Calu3 (cell line): ENCODE results near the gene SMURF1. TPM values are rescaled to one million over a fixed set of nuclear protein-coding genes. Genes with fewer than 3 reads are reported as not detected.

ENCODE experiments used
- BruUV-seq: library from RNA; stranded (reverse); fragments of 400-500 nt; replicated peaks from 2 replicates; lab custom pipeline; 2021; lab: Mats Ljungman, UMichigan
- CTCF ChIA-PET: fragments of 300-600 bp; sonication (Branson Sonifier 250); formaldehyde crosslinking; loops from one replicate; lab custom pipeline; 2022; ENCODE audit warnings: antibody characterized with exemption; lab: Charles Lee
- DNase-seq: peaks from one replicate; pipeline ENCODE4 v3.0.0; 2022
- H3K27ac Mint-ChIP-seq: one replicate; pipeline ENCODE4 v1.8.0; 2022; ENCODE audit warnings: mixed read lengths; ENCODE audit not compliant: unreplicated experiment
- H3K27me3 Mint-ChIP-seq: one replicate; pipeline ENCODE4 v1.8.0; 2022; ENCODE audit warnings: mixed read lengths; ENCODE audit not compliant: unreplicated experiment
- H3K36me3 Mint-ChIP-seq: one replicate; pipeline ENCODE4 v1.8.0; 2022; ENCODE audit warnings: mild to moderate bottlenecking, moderate library complexity, mixed read lengths; ENCODE audit not compliant: insufficient read depth, unreplicated experiment
- H3K4me1 Mint-ChIP-seq: one replicate; pipeline ENCODE4 v1.8.0; 2022; ENCODE audit warnings: mild to moderate bottlenecking, low read depth, mixed read lengths; ENCODE audit not compliant: unreplicated experiment
- H3K4me3 Mint-ChIP-seq: one replicate; pipeline ENCODE4 v1.8.0; 2022; ENCODE audit warnings: mild to moderate bottlenecking, low read depth, moderate library complexity, mixed read lengths; ENCODE audit not compliant: unreplicated experiment
- H3K9me3 Mint-ChIP-seq: one replicate; pipeline ENCODE4 v1.8.0; 2022; ENCODE audit warnings: low read depth, mixed read lengths; ENCODE audit not compliant: unreplicated experiment
- intact Hi-C: fragments of 100-400 bp; cut with micrococcal nuclease; formaldehyde crosslinking; loops from one replicate; pipeline ENCODE4 v1.10.0; 2022; ENCODE audit not compliant: unreplicated experiment
- total RNA-seq: library from RNA; stranded (reverse); gene quantifications from 2 replicates; pipeline ENCODE4 v1.2.3, GENCODE V29; 2022
- TF ChIP-seq, protein P1 (sequence below): fragments of 200-600 bp; IDR thresholded peaks from one replicate; pipeline ENCODE4 v1.8.0; 2022; ENCODE audit warnings: antibody characterized with exemption; ENCODE audit not compliant: unreplicated experiment

SMURF1 gene
- total RNA-seq, 1 experiment from 2014 or later, result 29.7 TPM

DNA sequence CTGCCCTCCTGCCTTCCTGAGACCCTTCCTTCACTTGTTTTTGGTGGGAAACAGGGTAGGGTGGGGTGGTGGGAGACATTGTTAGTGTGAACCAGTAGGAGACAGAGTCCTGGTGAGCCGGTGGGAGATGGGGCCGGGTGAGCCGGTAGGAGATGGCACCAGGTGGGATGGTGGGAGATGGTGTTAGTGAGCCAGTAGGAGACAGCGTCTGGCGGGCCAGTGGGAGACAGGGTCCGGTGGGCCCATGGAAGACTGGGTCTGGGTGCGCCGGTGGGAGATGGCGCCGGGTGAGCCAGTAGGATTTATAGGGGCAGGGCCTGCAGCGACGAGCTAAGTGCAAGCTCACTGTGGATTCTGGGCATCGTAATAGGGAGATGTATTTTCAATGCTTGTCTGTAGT, 148.8 kb downstream of the SMURF1 start:
- no peak overlapping the region for H3K4me3 Mint-ChIP-seq
- no TSS peak for BruUV-seq
- TF ChIP-seq, protein P1, sequence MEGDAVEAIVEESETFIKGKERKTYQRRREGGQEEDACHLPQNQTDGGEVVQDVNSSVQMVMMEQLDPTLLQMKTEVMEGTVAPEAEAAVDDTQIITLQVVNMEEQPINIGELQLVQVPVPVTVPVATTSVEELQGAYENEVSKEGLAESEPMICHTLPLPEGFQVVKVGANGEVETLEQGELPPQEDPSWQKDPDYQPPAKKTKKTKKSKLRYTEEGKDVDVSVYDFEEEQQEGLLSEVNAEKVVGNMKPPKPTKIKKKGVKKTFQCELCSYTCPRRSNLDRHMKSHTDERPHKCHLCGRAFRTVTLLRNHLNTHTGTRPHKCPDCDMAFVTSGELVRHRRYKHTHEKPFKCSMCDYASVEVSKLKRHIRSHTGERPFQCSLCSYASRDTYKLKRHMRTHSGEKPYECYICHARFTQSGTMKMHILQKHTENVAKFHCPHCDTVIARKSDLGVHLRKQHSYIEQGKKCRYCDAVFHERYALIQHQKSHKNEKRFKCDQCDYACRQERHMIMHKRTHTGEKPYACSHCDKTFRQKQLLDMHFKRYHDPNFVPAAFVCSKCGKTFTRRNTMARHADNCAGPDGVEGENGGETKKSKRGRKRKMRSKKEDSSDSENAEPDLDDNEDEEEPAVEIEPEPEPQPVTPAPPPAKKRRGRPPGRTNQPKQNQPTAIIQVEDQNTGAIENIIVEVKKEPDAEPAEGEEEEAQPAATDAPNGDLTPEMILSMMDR, result no peak
- intact Hi-C loops, result no loop called here
- no peaks in the 10 kb centered on the region for H3K4me1 Mint-ChIP-seq
- DNase-seq, result no peak
- H3K27ac Mint-ChIP-seq, result no peak overlapping the region
- H3K36me3 Mint-ChIP-seq, result peaks cover 15% of the 10 kb centered on the region
- CTCF ChIA-PET, result no interaction called here
- no peaks in the 10 kb centered on the region for H3K9me3 Mint-ChIP-seq
- no peaks in the 10 kb centered on the region for H3K27me3 Mint-ChIP-seq

DNA sequence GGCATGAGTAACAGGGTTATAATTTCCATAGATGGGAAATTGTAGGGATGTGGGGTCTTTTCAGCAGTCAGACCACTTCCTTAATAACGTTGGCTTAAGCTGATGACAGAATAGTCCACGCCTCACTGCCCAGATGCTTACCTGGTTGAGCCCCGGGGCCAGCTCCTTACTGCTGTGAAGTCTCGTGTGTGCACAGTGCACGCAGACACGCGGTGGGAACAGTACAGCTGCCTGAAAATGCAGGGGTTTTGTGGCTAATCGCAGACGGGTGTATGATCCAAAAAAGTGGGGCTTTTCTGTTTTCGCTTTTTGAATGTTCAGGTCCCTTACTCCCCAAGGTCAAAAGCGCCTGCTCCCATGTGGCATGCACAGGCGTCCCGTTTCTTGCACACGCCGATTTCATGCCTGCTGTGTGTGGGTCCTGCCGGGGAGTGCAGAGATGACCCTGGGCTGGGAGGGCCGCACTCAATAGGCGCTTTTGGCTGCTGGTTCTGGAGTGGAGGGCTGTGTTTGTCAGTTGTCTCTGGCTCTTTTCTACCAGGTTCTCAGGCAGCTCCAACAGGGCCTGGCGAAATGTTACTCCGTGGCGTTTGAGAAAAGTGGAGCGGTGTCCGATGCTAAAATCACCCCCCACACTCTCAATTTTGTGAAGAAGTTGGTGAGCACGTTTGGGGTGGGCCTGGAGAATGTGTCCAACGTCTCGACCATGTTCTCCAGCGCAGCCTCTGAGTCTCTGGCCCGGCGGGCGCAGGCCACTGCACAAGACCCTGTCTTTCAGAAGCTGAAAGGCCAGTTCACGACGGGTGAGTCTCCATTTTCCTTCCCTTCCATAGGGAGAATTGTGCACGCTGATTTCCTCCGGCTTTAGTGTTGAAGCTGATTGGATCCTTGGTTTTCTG, 149.6 kb downstream of the SMURF1 start:
- BruUV-seq, result no TSS peak
- CTCF ChIA-PET, result no interaction called here
- no peak overlapping the region for H3K4me3 Mint-ChIP-seq
- peaks cover 20% of the 10 kb centered on the region for H3K36me3 Mint-ChIP-seq
- TF ChIP-seq, protein P1, result no peak
- intact Hi-C loops, result no loop called here
- H3K27ac Mint-ChIP-seq, result no peak overlapping the region
- H3K4me1 Mint-ChIP-seq, result no peaks in the 10 kb centered on the region
- H3K9me3 Mint-ChIP-seq, result no peaks in the 10 kb centered on the region
- no peak for DNase-seq
- no peaks in the 10 kb centered on the region for H3K27me3 Mint-ChIP-seq

DNA sequence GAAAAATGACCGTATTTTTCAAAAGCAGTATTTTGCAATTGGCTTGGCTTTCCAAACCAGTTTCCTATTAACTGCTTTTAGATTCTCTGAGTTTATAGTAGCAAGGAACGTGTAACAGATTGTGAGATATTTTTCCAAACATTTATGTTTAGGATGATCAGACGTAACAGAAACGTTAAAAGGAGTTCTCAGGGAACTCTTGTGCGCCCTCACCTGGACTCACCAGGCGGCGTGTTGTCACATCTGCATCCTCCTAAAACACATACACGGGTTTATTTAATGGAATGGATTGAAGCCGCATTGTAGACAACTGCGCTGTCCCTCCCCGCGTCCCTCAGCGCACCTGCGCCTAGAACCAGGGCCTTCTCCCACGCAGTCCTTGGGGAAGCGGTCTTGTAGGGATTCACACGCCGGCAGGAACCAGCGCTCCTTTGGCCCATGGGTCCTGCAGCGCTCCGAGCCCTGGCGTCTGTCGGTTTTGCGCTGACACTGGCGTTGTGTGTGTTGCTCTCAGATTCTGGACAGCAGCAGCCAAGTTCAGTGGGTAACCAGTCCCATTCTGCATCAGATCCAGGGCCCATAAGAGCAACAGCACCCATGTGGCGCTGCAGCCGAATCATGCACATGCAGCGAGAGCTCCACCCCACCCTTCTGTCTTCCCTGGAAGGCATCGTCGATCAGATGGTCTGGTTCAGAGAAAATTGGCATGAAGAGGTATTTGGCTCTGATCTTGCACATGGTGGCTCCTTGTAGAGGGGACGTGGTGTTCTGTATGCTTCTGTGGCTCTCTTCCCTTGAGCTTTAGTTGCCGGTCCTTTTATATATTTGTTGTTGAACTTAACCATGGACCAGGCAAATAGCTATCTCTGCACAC, 150.6 kb downstream of the SMURF1 start:
- intact Hi-C loops, result no loop called here
- no peaks in the 10 kb centered on the region for H3K27me3 Mint-ChIP-seq
- no peak for DNase-seq
- no peak overlapping the region for H3K4me3 Mint-ChIP-seq
- no peak overlapping the region for H3K27ac Mint-ChIP-seq
- no TSS peak for BruUV-seq
- H3K36me3 Mint-ChIP-seq, result peaks cover 26% of the 10 kb centered on the region
- H3K9me3 Mint-ChIP-seq, result no peaks in the 10 kb centered on the region
- H3K4me1 Mint-ChIP-seq, result no peaks in the 10 kb centered on the region
- TF ChIP-seq, protein P1, result no peak
- CTCF ChIA-PET, result no interaction called here

DNA sequence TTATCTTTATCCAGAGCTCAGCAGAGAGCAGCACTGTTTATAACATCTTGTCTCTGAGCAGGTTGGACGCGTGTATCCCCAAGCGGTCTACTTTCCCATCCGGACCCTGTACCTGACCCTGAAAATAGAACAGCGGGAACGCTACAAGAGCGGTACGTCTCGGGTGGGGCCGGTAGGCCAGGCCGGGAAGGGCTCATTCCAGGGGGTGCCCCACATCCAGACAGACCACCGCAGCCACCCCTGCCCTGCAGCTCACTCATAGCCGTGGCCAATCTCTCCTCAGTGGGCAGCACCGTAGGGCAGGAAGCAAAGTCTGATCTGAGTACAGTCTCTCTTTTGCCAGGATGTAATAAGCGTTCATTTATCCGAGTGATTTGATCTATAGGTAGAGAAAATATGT, 151.8 kb downstream of the SMURF1 start:
- H3K36me3 Mint-ChIP-seq, result peaks cover 36% of the 10 kb centered on the region
- no peak overlapping the region for H3K27ac Mint-ChIP-seq
- CTCF ChIA-PET, result no interaction called here
- no peak for DNase-seq
- H3K9me3 Mint-ChIP-seq, result no peaks in the 10 kb centered on the region
- TF ChIP-seq, protein P1, result no peak
- H3K27me3 Mint-ChIP-seq, result no peaks in the 10 kb centered on the region
- BruUV-seq, result no TSS peak
- H3K4me3 Mint-ChIP-seq, result no peak overlapping the region
- intact Hi-C loops, result no loop called here
- no peaks in the 10 kb centered on the region for H3K4me1 Mint-ChIP-seq
